HG02970 (cell line): Measurements from ENCODE around the gene MYH11.
"Not testable (repeated sequence)": the region's sequence is repeated elsewhere in the genome, so short reads cannot be mapped to it uniquely, and the experiment has no call there.

ENCODE experiments used
- ATAC-seq: cut with Tn5 transposase; IDR thresholded peaks from one replicate; pipeline ENCODE4 v1.9.1; 2021; ENCODE audit warnings: mild to moderate bottlenecking, moderate library complexity, moderate number of reproducible peaks; ENCODE audit not compliant: unreplicated experiment, low FRiP score

The MYH11 gene

GRCh38 chr16:15847611-15848175 lies 9.1 kb downstream of the MYH11 start:
- no peak for ATAC-seq

DNA sequence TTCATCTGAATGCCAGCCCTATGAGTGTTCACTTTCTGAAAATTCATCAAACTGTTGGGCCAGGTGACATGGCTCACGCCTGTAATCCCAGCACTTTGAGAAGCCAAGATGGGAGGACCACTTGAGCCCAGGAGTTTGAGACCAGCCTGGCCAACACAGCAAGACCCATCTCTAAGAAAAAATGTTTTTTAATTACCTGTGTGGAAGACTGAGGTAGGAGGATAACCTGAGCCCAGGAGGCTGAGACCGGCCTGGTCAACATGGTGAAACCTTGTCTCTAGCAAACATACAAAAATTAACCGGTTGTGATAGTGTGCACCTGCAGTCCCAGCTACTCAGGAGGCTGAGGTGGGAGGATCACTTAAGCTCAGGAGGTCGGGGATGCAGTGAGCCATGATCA lies 10.3 kb downstream of the MYH11 start:
- no peak for ATAC-seq

GRCh38 chr16:15843635-15844279 lies 13.1 kb downstream of the MYH11 start:
- no peak for ATAC-seq

GRCh38 chr16:15839204-15839603 lies 17.6 kb downstream of the MYH11 start:
- not testable (repeated sequence) for ATAC-seq

- ATAC-seq: no peak
Observed at GRCh38 chr16:15837761-15838160, 19.1 kb downstream of the MYH11 start.

DNA sequence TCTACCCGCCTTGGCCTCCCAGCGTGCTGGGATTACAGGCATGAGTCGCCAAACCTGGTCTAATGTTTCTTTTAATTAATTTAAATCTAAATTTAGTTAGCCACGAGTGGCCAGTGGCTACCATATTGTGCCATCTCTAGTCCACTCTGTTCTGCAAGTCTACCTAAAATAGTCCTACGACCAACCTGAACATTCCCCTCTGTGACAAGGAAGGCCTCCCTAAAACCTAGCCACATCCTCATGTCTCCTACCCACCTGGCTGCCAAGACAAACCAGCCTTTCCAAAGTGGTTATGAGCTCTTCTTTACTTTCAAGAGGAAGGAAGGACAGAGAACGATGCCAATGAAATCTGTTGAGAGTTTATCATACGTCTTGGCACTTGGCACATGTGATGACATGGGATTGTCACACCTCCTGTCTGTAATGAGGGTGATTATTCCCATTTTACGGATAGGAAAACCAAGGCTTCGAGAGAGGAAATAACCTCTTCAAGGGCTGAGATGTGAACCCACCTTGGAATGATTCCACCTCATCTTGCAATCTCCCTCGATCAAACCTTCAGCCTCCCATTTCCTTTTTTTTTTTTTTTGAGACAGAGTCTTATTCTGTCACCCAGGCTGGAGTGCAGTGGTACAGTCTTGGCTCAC lies 19.7 kb downstream of the MYH11 start:
- no peak for ATAC-seq

- ATAC-seq: no peak
Observed at GRCh38 chr16:15836074-15836473, 20.8 kb downstream of the MYH11 start.

DNA sequence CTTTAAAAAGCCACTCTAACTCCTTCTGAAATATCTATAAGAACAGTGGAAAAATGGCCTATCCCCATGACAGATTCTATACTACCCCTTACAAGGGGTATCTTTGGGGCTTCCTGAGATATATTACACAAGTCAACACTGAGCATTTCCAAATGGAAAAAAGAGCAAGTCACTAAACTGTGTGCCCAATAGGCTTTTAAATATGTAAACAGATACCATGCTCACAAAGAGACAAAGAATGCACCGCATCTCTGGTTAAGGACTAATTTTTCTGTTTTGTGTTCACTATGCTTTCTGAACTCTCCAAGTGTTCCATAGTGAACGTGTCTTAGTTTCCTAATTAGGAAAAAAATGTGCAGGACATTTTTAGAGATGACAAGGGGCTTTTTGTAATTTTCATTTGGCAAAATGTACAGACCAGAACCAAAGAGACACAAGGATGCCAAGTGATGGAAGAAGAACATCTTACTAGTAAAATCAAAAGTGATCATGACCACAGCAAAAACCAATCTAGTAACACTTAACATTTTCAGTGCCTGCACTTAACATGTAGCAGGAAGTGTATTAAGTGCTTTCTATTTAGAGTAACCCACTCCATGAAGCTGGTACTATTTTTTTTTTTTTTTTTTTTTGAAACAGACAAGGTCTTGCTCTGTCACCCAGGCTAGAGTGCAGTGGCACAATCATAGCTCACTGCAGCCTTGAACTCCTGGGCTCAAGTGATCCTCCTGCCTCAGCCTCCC lies 21.5 kb downstream of the MYH11 start:
- ATAC-seq: no peak

- no peak for ATAC-seq
Observed at GRCh38 chr16:15834502-15834901, 22.3 kb downstream of the MYH11 start.

DNA sequence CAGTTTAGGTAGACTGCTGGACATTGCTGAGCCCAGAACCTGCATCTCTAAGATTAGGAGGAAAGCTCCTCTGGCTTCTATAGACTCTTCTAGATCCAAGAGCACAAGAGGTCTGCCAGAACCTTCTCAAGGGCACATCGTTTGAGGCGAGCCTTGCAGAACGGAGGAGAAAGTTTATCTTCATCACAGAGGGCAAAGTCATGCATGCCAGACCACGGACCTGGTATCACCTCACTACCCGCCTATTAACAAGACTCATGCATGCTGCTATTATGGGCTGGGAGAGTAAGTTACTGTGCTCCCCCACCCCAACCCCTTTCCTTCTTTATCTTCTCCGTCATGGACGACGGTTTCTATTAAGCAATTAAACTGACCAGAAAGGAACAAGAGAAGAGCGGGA lies 23.3 kb downstream of the MYH11 start:
- no peak for ATAC-seq

DNA sequence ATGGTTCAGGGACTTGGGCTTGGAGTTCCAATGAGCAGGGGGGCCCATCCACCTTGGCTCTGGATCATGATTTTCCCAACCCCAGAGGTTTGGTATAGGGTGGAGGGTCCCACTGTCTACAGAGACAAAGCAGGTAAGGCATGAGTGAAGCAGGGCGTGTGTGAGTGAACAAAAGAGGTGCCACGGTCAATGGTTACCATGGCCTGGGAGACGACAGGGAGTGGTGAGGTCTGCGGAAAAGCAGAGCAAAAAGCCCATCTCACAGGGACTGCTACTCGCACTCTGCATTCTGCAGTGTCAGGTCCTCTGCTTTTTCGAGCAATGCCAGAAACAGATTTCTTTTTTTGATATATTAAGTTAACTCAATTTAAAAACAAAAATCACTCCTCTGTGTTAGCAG lies 24.6 kb downstream of the MYH11 start:
- ATAC-seq: no peak

DNA sequence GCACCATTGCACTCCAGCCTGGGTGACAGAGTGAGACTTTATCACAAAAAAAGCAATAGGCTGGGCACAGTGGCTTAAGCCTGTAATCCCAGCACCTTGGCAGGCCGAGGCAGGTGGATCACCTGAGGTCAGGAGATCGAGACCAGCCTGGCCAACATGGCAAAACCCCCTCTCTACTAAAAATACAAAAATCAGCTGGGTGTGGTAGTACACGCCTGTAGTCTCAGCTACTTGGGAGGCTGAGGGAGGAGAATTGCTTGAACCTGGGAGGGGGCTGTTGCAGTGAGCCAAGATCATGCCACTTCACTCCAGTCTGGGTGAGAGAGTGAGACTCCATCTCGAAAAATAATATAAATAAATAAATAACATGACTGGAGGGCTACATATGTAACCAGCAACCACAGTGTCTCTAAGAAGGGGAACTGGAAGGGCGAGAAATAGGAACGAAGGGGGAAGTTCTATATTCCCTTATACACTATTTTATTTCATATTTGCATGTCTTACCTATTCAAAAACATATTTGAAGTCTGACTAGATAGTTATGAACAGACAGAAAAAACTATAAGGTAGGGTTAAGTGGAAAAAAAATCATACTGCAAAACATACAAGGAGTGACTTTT lies 25.9 kb downstream of the MYH11 start:
- ATAC-seq: no peak

- ATAC-seq: no peak
Observed at GRCh38 chr16:15829460-15829859, 27.4 kb downstream of the MYH11 start.

DNA sequence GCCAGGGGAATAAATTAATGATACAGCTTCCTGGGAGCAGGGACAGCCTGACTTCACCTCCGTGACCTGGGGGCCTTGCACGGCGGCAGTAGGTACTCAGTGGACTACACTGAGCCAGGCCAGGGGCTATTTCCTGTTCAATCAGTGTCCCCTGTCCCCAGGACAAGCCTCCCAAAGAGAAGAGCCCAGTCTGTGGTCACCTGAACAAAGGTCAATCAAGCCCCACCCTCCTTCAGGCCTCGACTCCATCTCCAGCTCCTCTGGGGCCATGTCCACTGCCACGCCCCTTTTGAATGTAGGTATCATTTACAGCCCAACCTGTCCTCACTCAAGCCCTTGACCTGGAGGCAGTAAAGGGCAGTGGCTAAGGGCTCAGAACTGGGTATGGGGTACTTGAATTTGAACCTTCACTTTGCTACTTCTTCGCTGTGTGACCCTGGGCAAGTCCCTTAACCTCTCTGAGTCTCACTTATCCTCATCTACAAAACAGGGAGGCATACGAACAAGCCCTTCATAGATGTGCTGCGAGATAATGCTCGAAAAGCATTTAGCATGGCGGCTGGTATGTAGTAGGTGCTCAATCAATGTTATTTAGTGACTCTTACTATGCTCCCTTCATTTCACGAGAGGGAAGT lies 29.0 kb downstream of the MYH11 start:
- no peak for ATAC-seq

GRCh38 chr16:15827299-15827698 lies 29.5 kb downstream of the MYH11 start:
- ATAC-seq: no peak

GRCh38 chr16:15825750-15826305 lies 31.0 kb downstream of the MYH11 start:
- ATAC-seq: no peak

DNA sequence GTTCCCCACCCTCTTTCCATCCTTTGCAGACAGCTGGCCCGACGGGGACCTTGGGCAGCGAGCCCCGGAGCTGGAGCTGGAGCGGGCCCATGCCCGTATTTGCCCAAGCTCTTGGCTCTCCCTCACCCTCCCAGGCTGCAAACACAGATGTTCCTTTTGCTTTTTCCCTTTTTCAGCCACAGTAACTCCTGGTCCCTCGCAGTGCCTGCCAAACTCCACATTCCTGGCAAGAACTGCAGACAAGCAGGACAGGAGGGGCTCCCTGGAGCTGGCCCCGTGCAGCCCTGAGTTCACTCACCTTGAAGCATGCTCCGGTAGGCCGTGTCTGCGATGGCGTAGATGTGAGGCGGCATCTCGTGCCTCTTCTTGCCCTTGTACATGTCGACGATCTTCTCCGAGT lies 33.9 kb downstream of the MYH11 start:
- ATAC-seq: no peak

- no peak for ATAC-seq
Observed at GRCh38 chr16:15820837-15821236, 36.0 kb downstream of the MYH11 start.

DNA sequence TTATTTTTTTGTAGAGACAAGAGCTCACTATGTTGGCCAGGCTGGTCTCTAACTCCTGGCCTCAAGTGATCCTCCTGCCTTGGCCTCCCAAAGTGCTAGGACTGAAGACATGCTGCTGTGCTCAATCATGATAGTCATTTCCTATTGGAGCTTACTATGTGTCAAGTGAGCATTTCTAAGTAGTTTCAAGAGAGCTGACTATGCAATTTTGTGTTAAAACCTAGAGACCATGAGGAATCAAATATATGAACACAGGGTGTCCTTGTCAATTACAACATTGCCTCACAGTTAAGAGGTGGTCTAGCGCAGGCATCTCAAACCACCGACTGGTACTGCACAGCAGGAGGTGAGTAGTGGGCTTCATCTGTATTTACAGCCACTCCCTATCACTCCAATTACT lies 37.8 kb downstream of the MYH11 start:
- no peak for ATAC-seq

GRCh38 chr16:15817446-15817845 lies 39.4 kb downstream of the MYH11 start:
- ATAC-seq: no peak
